ENCODE measurements around the gene PTGIS.

- TF ChIP-seq CTCF (conservative IDR thresholded peaks at IDR 0.05): no peak
- TF ChIP-seq EZH2 (IDR thresholded peaks at IDR 0.05; ENCODE audit: low read depth): no peak
Observed at GRCh38 chr20:49521356-49521755, 46.6 kb downstream of the PTGIS start.

Data from PC-9 (cell line).